Sigmoid colon (tissue), 3 donors: ENCODE results near the gene NIPA2.

Experiments
- CTCF ChIP-seq, 4 experiments: fragments of 450-650 bp in 3 of 4; fragments of 200-600 bp in 1 of 4; IDR thresholded peaks; one replicate each; pipeline ENCODE4 v1.5.1; 2016 to 2019; ENCODE audit warnings: antibody characterized with exemption in 4 of 4, mild to moderate bottlenecking in 3 of 4, moderate library complexity in 2 of 4
- POLR2A ChIP-seq, 2 donors: fragments of 450-650 bp; IDR thresholded peaks; one replicate each; pipeline ENCODE4 v1.6.1; 2016; ENCODE audit warnings: antibody characterized with exemption in 2 of 2, mild to moderate bottlenecking in 2 of 2, moderate library complexity in 2 of 2

GRCh38 chr15:22869856-22870255 lies 31.4 kb downstream of the NIPA2 start:
- TF ChIP-seq CTCF (IDR thresholded peaks at IDR 0.05) (no peak), POLR2A (IDR thresholded peaks at IDR 0.05) (no peak)
